Gastrocnemius medialis (tissue), 4 donors: ENCODE results near the gene PANK4. TPM values are rescaled to one million over a fixed set of nuclear protein-coding genes. Genes with fewer than 3 reads are reported as not detected.
A peak's percentile ranks its signal among the peaks of the same experiment; 100 is the strongest.

Experiments
- ATAC-seq, 2 donors: fragments of 150-250 bp; one replicate each; pipeline ENCODE4 v1.9.1; 2016
- DNase-seq, 2 donors: peaks; one replicate each; pipeline ENCODE4 v3.0.0-alpha.2; 2019
- H3K27ac ChIP-seq, 4 donors: fragments of 200-600 bp; sonication (generic); 1 replicate in 1 of 4; 2 replicates in 3 of 4; pipeline ENCODE4 v1.5.1; 2016 to 2018; ENCODE audit warnings: mild to moderate bottlenecking in 2 of 4, moderate library complexity in 1 of 4
- H3K27me3 ChIP-seq, 3 donors: fragments of 200-600 bp; sonication (generic) in 2 of 3; 1 replicate in 1 of 3; 2 replicates in 2 of 3; pipeline versions ENCODE4 v1.5.1 to v1.6.0; 2016 to 2019; ENCODE audit warnings: mild to moderate bottlenecking in 1 of 3, moderate library complexity in 1 of 3
- H3K36me3 ChIP-seq, 2 donors: fragments of 200-600 bp; sonication (generic) in 1 of 2; one replicate each; pipeline ENCODE4 v1.5.1; 2017 to 2018
- H3K4me1 ChIP-seq, 2 donors: fragments of 200-600 bp; sonication (generic) in 1 of 2; one replicate each; pipeline ENCODE4 v1.5.1; 2016 to 2017; ENCODE audit warnings: mild to moderate bottlenecking in 2 of 2
- H3K4me3 ChIP-seq, 4 donors: fragments of 200-600 bp; sonication (generic) in 3 of 4; 1 replicate in 1 of 4; 2 replicates in 3 of 4; pipeline ENCODE4 v1.5.1; 2016 to 2019; ENCODE audit warnings: mild to moderate bottlenecking in 2 of 4
- H3K9me3 ChIP-seq, 3 donors: fragments of 200-600 bp; sonication (generic) in 2 of 3; 1 replicate in 1 of 3; 2 replicates in 2 of 3; pipeline ENCODE4 v1.5.1; 2016 to 2019
- CTCF ChIP-seq, 5 experiments: fragments of 450-650 bp in 3 of 5; fragments of 200-600 bp in 2 of 5; sonication (generic) in 2 of 5; IDR thresholded peaks in 4 of 5; conservative IDR thresholded peaks in 1 of 5; 1 replicate in 4 of 5; 2 replicates in 1 of 5; pipeline ENCODE4 v1.5.1; 2016 to 2019; ENCODE audit warnings: antibody characterized with exemption in 5 of 5, mild to moderate bottlenecking in 3 of 5, moderate library complexity in 3 of 5
- POLR2A ChIP-seq, 2 donors: fragments of 450-650 bp; IDR thresholded peaks; one replicate each; pipeline ENCODE4 v1.6.1; 2017; ENCODE audit warnings: antibody characterized with exemption in 2 of 2, mild to moderate bottlenecking in 2 of 2, moderate library complexity in 2 of 2
- in situ Hi-C, 4 donors: fragments of 200-750 bp; cut with MboI; loops; one replicate each; pipeline versions ENCODE4 v1.15.0 to v1.8.0; 2017; ENCODE audit warnings: low sequenced_read_pairs in 4 of 4
- intact Hi-C: fragments of 100-400 bp; cut with DNase I; formaldehyde crosslinking; loops from one replicate; pipeline ENCODE4 v1.15.1; 2023; ENCODE audit warnings: low total_unique reads
- total RNA-seq, 4 donors: library from RNA; depleted of rRNA; stranded (reverse); fragments of >200 nt; gene quantifications; one replicate each; pipeline versions ENCODE4 v1.1.0 to v1.2.3, GENCODE V29; 2016

PANK4 gene
- total RNA-seq, 4 donors from 2014 or later: 27.5 to 54.2 (median 38.5) TPM

DNA sequence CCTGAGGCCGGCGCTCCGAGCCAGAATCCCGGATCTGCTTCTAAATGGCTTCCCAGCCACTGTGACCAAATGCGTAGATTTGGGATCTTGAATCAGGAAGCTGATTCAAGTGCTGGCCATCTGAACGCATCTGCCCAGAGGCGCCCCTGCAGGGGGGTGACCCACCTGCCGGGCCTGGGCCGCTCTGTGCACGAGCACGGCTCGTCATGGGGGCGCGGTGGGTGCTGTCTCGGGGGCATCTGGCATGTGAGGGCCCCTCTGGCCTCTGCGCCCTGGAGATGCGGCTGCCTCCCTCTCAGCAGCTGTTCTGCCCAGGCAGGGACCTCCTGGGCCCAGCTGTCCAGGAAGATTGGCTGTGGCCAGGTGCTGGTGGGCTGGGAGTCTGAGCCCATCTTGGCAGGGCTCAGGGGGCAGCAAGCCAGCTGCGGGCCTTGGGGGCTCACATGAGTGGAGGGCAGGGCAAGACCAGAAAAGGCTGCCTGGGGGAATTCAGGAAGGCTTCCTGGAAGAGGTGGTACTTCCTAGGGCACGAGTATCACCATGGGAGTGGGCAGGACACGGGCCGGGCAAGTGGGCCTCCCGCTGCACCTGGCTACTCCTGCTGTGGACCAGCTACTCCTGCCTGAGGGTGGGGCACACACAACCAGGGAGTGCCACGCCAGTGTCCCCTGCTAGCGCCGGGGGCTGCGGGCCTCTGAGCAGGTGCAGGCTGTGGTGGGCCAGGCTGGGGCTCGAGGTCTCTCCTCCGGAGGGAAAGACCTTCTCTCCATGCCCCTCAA, 25.2 kb downstream of the PANK4 start:
- in situ Hi-C loops (no loop called here), intact Hi-C loops (no loop called here)
- no peaks in the 10 kb centered on the region for H3K36me3 ChIP-seq
- peaks cover 5 to 11% of the 10 kb centered on the region in 2 donors for H3K4me1 ChIP-seq
- H3K4me3 ChIP-seq: no peak overlapping the region
- H3K9me3 ChIP-seq: no peaks in the 10 kb centered on the region
- peaks cover 61 to 81% (median 69%) of the 10 kb centered on the region in 3 donors for H3K27me3 ChIP-seq
- TF ChIP-seq POLR2A (IDR thresholded peaks at IDR 0.05) (peak in 1 of 2 donors; percentile 1), CTCF (IDR thresholded peaks at IDR 0.05 in 4 of 5, conservative IDR thresholded peaks at IDR 0.05 in 1 of 5) (no peak)
- no peak for ATAC-seq
- DNase-seq: no peak
- H3K27ac ChIP-seq: no peak overlapping the region

GRCh38 chr1:2499986-2500596, 26.3 kb downstream of the PANK4 start:
- Histone ChIP-seq H3K36me3 (no peaks in the 10 kb centered on the region), H3K4me3 (no peak overlapping the region), H3K9me3 (no peaks in the 10 kb centered on the region), H3K4me1 (peaks cover 5 to 13% of the 10 kb centered on the region in 2 donors), H3K27ac (no peak overlapping the region), H3K27me3 (peaks cover 61 to 81% (median 69%) of the 10 kb centered on the region in 3 donors)
- intact Hi-C loops (no loop called here), in situ Hi-C loops (no loop called here)
- DNase-seq (no peak), ATAC-seq (no peak)
- TF ChIP-seq CTCF (IDR thresholded peaks at IDR 0.05 in 4 of 5, conservative IDR thresholded peaks at IDR 0.05 in 1 of 5) (no peak), POLR2A (IDR thresholded peaks at IDR 0.05) (no peak)

- TF ChIP-seq CTCF (IDR thresholded peaks at IDR 0.05 in 4 of 5, conservative IDR thresholded peaks at IDR 0.05 in 1 of 5): no peak
- no peak for TF ChIP-seq POLR2A (IDR thresholded peaks at IDR 0.05)
- H3K36me3 ChIP-seq: no peaks in the 10 kb centered on the region
- intact Hi-C loops: no loop called here
Measured at GRCh38 chr1:2499260-2499659, 27.1 kb downstream of the PANK4 start.

GRCh38 chr1:2498648-2499047, 27.7 kb downstream of the PANK4 start:
- Histone ChIP-seq H3K4me3 (no peak overlapping the region), H3K27me3 (peaks cover 48 to 69% (median 55%) of the 10 kb centered on the region in 3 donors), H3K36me3 (no peaks in the 10 kb centered on the region), H3K9me3 (no peaks in the 10 kb centered on the region), H3K27ac (no peak overlapping the region), H3K4me1 (peaks cover 0 to 17% of the 10 kb centered on the region in 2 donors)
- in situ Hi-C loops: no loop called here
- ATAC-seq: no peak
- intact Hi-C loops: no loop called here
- no peak for TF ChIP-seq POLR2A (IDR thresholded peaks at IDR 0.05)
- no peak for TF ChIP-seq CTCF (IDR thresholded peaks at IDR 0.05 in 4 of 5, conservative IDR thresholded peaks at IDR 0.05 in 1 of 5)
- no peak for DNase-seq

More at GRCh38 chr1:2499260-2499659, 27.1 kb downstream of the PANK4 start:
- ATAC-seq: no peak
- Histone ChIP-seq H3K27me3 (peaks cover 54 to 75% (median 61%) of the 10 kb centered on the region in 3 donors), H3K27ac (no peak overlapping the region), H3K9me3 (no peaks in the 10 kb centered on the region), H3K4me3 (no peak overlapping the region), H3K4me1 (peaks cover 0 to 14% of the 10 kb centered on the region in 2 donors)
- no peak for DNase-seq
- in situ Hi-C loops: no loop called here
